C4-2B (cell line): Measurements from ENCODE around the gene FOXS1.

Experiments
- CTCF ChIP-seq: fragments of 450-650 bp; conservative IDR thresholded peaks from 2 replicates; pipeline ENCODE4 v1.5.1; 2017; ENCODE audit warnings: mild to moderate bottlenecking
- ZFX ChIP-seq: fragments of 450-650 bp; IDR thresholded peaks from 2 replicates; pipeline ENCODE4 v1.6.1; 2017

- TF ChIP-seq CTCF = peak; percentile 98
- TF ChIP-seq ZFX = no peak
Measured at GRCh38 chr20:31822421-31823330, 22.7 kb downstream of the FOXS1 start.
